Measurements from ENCODE around the gene NFX1. TPM values are rescaled to one million over a fixed set of nuclear protein-coding genes. Genes with fewer than 3 reads are reported as not detected.

The NFX1 gene
- total and polyA plus RNA-seq, 12 donors, result 17.5 to 44.4 (median 31.2) TPM

DNA sequence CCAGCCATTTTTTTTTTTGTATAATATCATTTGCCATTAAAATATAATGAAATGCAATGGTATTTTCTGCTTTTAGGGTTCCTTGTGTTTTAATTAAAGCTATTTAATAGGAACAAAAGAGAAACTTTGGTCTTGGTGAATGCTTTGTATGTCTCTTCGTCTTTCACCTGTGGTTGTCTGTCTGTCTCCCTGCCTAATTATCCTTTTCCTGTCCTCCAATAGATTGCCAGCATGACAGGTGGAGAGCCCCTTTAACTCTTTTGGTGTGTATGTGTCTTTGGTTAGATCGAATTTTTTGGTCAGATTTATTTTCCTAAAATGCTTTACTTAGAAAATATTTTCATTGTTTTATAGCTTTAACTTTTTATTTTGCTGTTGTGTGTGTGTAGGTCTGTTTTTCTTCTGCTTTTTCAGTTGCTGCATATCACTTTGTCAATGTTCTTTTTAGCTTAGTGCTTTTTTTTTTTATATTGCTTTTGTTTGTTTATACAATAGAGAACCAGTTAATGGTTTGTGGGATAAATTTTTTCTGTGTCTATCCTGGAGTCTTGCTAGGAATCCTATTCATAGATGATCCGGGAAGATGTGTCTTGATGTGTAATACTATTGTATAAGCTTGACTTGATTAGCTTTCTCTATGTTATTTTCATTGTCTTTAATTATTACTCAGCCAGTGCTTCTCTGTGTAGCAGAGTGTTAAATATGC, 16.9 kb upstream of the NFX1 start:
- no peak for DNase-seq
- 67 to 81% (median 80%) methylated on average over 3 of the region's 3 CpGs for WGBS, 4 donors
- intact Hi-C loops (cut with DNase I), result no loop called here
- no peaks in the 10 kb centered on the region for H3K9me3 ChIP-seq (replicated peaks in 1 of 3)
- no peak overlapping the region for H3K27ac ChIP-seq
- peaks cover 0 to 98% of the 10 kb centered on the region in 2 donors for H3K36me3 ChIP-seq (replicated peaks in 1 of 2)
- TF ChIP-seq POLR2A (IDR thresholded peaks at IDR 0.05), result no peak
- TF ChIP-seq, protein P1, sequence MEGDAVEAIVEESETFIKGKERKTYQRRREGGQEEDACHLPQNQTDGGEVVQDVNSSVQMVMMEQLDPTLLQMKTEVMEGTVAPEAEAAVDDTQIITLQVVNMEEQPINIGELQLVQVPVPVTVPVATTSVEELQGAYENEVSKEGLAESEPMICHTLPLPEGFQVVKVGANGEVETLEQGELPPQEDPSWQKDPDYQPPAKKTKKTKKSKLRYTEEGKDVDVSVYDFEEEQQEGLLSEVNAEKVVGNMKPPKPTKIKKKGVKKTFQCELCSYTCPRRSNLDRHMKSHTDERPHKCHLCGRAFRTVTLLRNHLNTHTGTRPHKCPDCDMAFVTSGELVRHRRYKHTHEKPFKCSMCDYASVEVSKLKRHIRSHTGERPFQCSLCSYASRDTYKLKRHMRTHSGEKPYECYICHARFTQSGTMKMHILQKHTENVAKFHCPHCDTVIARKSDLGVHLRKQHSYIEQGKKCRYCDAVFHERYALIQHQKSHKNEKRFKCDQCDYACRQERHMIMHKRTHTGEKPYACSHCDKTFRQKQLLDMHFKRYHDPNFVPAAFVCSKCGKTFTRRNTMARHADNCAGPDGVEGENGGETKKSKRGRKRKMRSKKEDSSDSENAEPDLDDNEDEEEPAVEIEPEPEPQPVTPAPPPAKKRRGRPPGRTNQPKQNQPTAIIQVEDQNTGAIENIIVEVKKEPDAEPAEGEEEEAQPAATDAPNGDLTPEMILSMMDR (IDR thresholded peaks at IDR 0.05), result no peak
- H3K4me1 ChIP-seq (replicated peaks in 1 of 2), result no peaks in the 10 kb centered on the region
- H3K4me3 ChIP-seq, result no peak overlapping the region
- H3K27me3 ChIP-seq, result no peaks in the 10 kb centered on the region

DNA sequence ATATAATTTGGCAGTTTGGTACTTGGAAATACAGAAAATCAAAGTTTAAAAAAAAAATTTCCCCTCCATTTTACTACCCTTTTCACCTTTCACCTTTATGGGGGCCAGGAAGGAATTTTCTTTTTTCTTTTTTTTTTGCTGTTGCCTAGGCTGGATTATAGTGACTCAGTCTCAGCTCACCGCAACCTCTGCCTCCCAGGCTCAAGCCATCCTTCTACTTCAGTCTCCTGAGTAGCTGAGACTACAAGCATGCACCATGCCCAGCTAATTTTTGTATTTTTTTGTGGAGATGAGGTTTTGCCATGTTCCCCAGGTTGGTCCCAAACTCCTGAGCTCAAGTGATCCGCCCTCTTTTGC, 16.4 kb upstream of the NFX1 start:
- TF ChIP-seq POLR2A (IDR thresholded peaks at IDR 0.05), result no peak
- TF ChIP-seq, protein P1 (IDR thresholded peaks at IDR 0.05), result no peak
- peaks cover 0 to 98% of the 10 kb centered on the region in 2 donors for H3K36me3 ChIP-seq (replicated peaks in 1 of 2)
- intact Hi-C loops (cut with DNase I), result no loop called here
- 93 to 95% (median 94%) methylated on average over 2 of the region's 2 CpGs for WGBS, 4 donors
- H3K4me3 ChIP-seq, result no peak overlapping the region
- no peak for DNase-seq
- H3K4me1 ChIP-seq (replicated peaks in 1 of 2), result no peaks in the 10 kb centered on the region
- no peak overlapping the region for H3K27ac ChIP-seq
- H3K27me3 ChIP-seq, result no peaks in the 10 kb centered on the region
- no peaks in the 10 kb centered on the region for H3K9me3 ChIP-seq (replicated peaks in 1 of 3)

DNA sequence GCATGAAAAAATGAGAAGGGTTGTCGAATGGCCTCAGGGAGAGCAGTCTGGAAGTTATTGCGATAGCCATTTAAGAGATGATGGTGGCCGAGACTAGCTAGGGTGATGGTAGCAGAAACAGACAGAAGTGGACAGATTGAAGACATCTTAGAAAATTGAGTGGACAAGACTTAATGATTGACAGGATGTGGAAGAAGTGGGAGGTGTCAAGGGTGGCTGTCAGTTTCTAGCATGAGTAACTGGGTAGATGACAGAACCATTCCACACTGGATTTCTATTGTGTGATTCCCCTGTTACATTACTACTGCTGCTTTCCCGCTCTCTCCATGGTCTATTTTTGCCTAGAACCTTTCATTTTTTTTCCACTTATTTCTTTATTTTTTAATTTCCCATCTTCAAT, 12.8 kb upstream of the NFX1 start:
- H3K27ac ChIP-seq, result no peak overlapping the region
- peaks cover 0 to 93% of the 10 kb centered on the region in 2 donors for H3K36me3 ChIP-seq (replicated peaks in 1 of 2)
- WGBS, 4 donors, result 95 to 98% (median 97%) methylated on average over 4 of the region's 4 CpGs
- H3K9me3 ChIP-seq (replicated peaks in 1 of 3), result no peaks in the 10 kb centered on the region
- no peaks in the 10 kb centered on the region for H3K4me1 ChIP-seq (replicated peaks in 1 of 2)
- H3K4me3 ChIP-seq, result no peak overlapping the region
- H3K27me3 ChIP-seq, result no peaks in the 10 kb centered on the region
- DNase-seq, result no peak
- intact Hi-C loops (cut with DNase I), result no loop called here
- TF ChIP-seq POLR2A (IDR thresholded peaks at IDR 0.05), result no peak
- TF ChIP-seq, protein P1 (IDR thresholded peaks at IDR 0.05), result no peak

DNA sequence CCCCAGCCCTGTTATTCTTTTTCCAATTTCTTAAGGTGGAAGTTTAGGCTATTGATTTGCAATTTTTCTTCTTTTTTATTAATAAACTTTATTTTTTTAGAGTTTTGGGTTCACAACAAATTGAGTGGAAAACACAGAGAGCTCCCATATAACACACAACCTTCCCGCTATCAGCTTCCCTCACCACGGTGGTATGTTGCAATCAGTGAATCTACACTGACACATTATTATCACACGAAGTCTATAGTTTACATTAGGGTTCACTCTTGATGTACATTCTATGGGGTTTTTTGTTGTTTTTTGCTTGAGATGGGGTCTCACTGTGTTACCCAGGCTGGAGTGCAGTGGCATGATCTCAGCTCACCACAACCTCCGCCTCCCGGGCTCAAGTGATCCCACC, 4.8 kb upstream of the NFX1 start:
- Histone ChIP-seq H3K9me3 (replicated peaks in 1 of 3) (no peaks in the 10 kb centered on the region), H3K36me3 (replicated peaks in 1 of 2) (peaks cover 0 to 27% of the 10 kb centered on the region in 2 donors), H3K4me1 (replicated peaks in 1 of 2) (peaks cover 5 to 7% of the 10 kb centered on the region in 2 donors), H3K27ac (no peak overlapping the region), H3K4me3 (no peak overlapping the region), H3K27me3 (no peaks in the 10 kb centered on the region)
- TF ChIP-seq, protein P1 (IDR thresholded peaks at IDR 0.05), result no peak
- TF ChIP-seq POLR2A (IDR thresholded peaks at IDR 0.05), result no peak
- intact Hi-C loops (cut with DNase I), result loop anchor here in 1 of 2 donors (10.0 kb wide), 1 partner anchor 179 kb away; no protein-coding TSS in a partner anchor
- no peak for DNase-seq
- WGBS, 4 donors, result 77 to 86% (median 80%) methylated on average over 5 of the region's 5 CpGs
